Head of caudate nucleus (tissue), 42 donors: ENCODE measurements around the gene ADGRL1.
"Not testable (repeated sequence)": the region's sequence is repeated elsewhere in the genome, so short reads cannot be mapped to it uniquely, and the experiment has no call there.

Experiments used
- DNase-seq, 42 donors: peaks; one replicate each; pipeline versions ENCODE4 v3.0.0 to v3.0.0-alpha.2; 2020 to 2021; ENCODE audit warnings: mixed read lengths in 7 of 42
- intact Hi-C: fragments of 100-400 bp; cut with DNase I; formaldehyde crosslinking; loops from one replicate; pipeline ENCODE4 v1.15.0; 2022

Gene ADGRL1

DNA sequence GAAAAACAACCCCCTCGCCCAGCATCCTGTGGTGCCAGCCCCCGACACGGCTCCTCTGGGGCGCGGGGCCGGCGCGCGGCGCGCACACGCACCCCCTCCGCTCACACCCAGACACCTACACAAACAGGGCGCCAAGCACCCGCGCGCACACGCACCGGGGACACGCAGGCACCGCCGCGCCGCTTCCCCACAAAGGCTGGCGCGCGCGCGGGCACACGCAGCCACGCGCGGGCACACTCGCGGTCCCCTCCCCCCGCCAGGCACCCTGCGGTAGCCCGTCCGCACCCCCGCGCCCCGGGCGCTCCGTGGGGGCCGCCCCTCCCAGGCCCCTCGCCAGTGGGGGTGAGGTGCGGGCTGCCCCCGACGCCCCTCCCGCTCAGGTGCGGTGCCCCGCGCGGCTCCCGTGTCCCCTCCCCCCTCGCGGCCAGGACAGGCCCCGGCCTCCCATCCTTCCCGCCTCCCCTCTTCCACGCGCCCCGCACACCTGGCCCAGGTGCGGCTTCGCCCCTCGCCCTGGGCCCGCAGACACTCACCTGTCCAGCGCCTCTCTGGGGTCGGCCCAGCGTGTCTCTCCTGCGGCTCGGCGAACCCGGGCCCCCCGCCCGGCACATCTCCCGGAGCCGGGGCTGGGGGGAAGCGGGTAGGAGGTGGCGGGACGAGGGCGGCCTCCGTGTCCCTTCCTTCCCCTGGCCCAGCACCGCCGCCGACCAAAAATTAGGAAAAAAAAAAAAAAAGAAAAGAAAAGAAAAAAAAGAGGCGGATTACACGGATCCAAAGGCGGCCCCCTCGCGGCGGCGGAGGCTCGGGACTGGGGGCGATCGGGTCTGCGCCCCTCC, at the start of gene ADGRL1:
ADGRL1 (minus strand) TSS at position 718 of the 836 bp plus-strand sequence. CDS start 22,567 bp downstream, outside the sequence.
- intact Hi-C loops, result loop anchor here (5.0 to 10.0 kb wide), 2 partner anchors 139 to 292 kb away; partner anchors contain the start of gene GIPC1
- peak in 40 of 42 donors; percentile 34 to 85 (median 67) for DNase-seq

DNA sequence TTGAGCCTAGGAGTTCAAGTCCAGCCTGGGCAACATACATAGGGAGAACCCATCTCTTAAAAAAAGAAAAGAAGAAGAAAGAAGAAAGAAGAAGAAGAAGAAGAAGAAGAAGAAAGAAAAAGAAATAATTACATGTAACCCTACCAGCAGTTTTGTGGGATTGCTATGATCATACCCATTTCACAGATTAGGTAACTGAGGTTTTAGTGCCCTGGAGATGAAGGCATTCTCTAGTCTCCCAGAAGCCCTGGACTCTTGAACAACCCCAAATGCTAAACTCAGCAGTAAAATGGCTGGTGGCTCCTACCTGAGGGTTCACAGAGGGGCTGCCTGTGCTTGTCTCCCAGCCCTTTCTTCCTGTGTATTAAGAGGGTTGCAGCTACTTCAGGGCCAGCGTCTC, 49.3 kb upstream of the ADGRL1 start:
- intact Hi-C loops, DNase-seq: not testable (repeated sequence)

- intact Hi-C loops, result not testable (repeated sequence)
- DNase-seq, result peak in 8 of 42 donors; percentile 5 to 46 (median 20)
Measured at GRCh38 chr19:14253822-14254599, 48.0 kb upstream of the ADGRL1 start.

- DNase-seq, intact Hi-C loops: not testable (repeated sequence)
Measured at GRCh38 chr19:14252136-14252535, 46.2 kb upstream of the ADGRL1 start.

DNA sequence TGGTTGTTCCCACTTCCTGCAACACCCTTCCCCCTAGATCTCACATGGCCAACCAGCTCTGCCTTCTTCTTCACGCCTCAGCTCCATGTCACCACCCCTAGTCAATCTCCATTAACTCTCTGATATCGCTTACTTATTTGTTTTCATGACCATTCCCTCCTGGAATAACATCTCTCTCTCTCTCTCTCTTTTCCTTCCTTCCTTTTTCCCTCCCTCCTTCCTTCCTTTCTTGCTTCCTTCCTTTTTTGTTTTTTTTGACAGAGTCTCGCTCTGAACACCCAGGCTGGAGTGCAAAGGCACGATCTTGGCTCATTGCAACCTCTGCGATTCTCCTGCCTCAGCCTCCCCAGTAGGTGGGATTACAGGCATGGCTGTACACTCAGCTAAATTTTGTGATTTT, 44.9 kb upstream of the ADGRL1 start:
- DNase-seq, result no peak
- intact Hi-C loops, result no loop called here

- DNase-seq, intact Hi-C loops: not testable (repeated sequence)
Measured at GRCh38 chr19:14250315-14250714, 44.3 kb upstream of the ADGRL1 start.

- not testable (repeated sequence) for DNase-seq
Measured at GRCh38 chr19:14249891-14250290, 43.9 kb upstream of the ADGRL1 start.

GRCh38 chr19:14249012-14249754, 43.2 kb upstream of the ADGRL1 start:
- DNase-seq, result peak in 41 of 42 donors; percentile 20 to 83 (median 62)
- intact Hi-C loops, result not testable (repeated sequence)

More at GRCh38 chr19:14249891-14250290, 43.9 kb upstream of the ADGRL1 start:
- intact Hi-C loops, result not testable (repeated sequence)

- peak; percentile 32 to 84 (median 68) for DNase-seq
- intact Hi-C loops, result no loop called here
Measured at GRCh38 chr19:14248578-14249011, 42.6 kb upstream of the ADGRL1 start.

DNA sequence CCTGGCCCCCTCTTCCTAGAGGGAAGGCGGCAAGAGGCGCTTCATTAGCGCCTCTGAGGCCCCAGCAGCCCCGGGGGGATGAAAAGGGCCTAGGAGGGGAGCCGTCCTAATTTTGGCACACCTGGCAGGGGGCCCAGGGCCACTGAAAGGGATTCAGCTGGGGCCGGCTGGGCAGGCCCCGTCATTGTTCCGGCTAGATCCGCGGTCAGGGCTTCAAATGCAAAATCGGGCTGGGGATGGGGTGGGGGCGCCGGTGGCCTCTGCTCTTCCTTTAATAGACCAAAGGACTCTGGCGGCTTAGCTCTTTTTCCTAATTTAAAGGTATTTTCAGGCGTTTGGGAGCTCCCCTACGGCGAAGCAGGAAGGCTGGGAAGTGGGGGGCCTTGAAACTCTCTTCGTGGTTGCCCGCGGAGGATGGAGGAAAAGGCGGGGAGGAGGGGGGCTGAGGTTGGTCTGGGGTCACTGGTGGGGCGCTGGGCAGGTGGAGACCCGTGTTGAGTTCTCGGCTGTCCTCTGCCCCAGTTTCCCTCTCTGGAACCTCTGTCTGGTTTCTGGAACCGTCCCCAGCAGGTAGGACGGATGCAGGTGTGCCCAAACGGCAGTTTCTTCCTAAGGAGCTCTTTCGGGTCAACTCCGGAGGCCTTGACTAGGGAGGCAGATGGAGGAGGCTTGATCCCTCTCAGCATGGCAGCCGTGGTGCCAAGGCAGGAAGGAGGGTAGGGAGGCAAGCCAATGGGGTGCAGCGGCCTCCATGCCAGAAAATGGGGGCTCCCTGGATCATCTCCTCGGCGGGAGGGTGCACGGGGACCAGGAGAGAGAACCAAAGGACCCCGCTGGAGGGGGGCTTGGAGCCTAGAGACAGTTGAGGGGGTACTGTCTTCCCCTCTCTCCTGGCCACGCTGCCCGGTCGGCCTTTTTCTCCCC, 41.8 kb upstream of the ADGRL1 start:
- intact Hi-C loops, result not testable (repeated sequence)
- DNase-seq, result peak in 33 of 42 donors; percentile 5 to 68 (median 31)

DNA sequence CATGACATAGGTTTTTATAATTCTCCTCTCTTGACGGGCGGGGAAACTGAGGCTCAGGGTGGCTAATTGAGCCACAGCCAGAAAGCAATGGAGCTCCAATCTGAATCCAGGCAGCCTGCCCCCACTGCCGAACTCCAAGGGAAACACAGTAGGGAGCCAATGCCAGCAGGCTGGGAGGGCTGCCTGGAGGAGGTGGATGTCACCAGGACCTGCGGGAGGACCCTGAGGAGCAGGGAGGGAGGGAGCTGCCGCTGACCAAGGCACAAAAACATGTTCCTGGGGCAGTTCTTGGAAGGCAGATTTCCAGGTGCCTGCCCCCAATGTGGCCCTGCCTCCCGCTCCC, 41.2 kb upstream of the ADGRL1 start:
- intact Hi-C loops, DNase-seq: not testable (repeated sequence)

DNA sequence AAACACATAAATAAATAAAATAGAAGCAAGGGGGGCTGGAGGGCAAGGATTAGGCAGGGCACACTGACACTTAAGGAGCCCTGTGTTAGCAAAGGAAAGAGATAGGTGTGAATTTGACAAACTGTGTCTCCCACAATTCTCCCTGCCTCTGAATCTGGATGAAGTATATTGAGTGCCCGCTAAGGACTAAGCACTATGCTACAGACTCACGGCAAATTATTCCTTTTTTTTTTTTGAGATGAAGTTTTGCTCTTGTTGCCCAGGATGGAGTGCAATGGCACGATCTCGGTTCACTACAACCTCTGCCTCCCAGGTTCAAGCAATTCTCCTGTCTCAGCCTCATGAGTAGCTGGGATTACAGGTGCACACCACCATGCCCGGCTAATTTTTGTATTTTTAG, 38.4 kb upstream of the ADGRL1 start:
- DNase-seq, intact Hi-C loops: not testable (repeated sequence)

- DNase-seq, intact Hi-C loops: not testable (repeated sequence)
Measured at GRCh38 chr19:14243718-14244117, 37.7 kb upstream of the ADGRL1 start.

DNA sequence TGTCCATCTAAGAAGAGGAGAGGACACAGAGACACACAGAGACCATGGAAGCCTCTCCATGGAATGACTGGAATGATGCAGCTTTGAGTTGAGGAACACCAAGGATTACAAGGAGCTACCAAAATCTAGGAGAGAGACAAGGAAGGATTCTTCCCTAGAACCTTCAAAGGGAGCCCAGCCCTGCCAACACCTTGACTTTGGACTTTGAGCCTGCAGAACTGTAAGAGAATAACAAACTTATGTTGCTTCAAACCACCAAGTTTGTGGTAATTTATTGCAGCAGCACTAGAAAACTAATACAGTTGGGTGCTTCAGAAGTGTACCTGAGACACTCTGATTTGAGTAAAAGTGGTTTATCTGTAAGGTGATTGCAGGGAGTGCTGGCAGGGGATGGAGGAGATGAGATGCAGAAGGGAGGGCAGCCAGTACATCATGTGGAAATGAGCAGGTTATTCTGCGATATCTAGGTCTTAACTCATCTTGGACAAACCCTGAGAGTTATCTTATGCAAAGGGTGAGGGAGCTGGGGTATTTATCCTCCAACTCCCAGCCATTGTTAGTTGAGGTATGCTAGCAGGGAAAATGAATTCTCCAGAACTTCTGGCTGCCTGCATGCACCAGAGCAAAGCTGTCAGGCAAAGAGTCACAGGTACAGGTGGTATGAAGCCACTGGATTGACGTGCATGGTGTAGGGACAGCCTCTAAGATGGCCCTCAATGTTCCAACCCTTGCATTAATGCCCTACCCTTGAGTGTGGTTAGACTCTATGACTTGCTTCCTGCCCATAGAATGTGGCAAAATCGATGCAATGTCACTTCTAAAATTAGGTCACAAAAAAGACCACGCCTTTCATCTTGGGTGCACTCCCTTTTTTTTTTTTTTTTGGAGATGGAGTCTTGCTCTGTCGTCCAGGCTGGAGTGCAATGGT, 31.3 kb upstream of the ADGRL1 start:
- DNase-seq, result no peak
- intact Hi-C loops, result no loop called here

- DNase-seq, result not testable (repeated sequence)
Measured at GRCh38 chr19:14232945-14233344, 27.0 kb upstream of the ADGRL1 start.

GRCh38 chr19:14228446-14229071, 22.6 kb upstream of the ADGRL1 start:
- DNase-seq, intact Hi-C loops: not testable (repeated sequence)

More at GRCh38 chr19:14232945-14233344, 27.0 kb upstream of the ADGRL1 start:
- intact Hi-C loops, result not testable (repeated sequence)
